ENCODE measurements around the gene ZNF207. TPM values are rescaled to one million over a fixed set of nuclear protein-coding genes. Genes with fewer than 3 reads are reported as not detected.

Gene ZNF207
- total RNA-seq, 2 donors from 2014 or later: 107 to 221 TPM

- Histone ChIP-seq H3K27ac (no peak overlapping the region), H3K4me1 (ENCODE audit: control insufficient read depth in 1 of 2, low read depth in 2 of 2) (peaks cover 0 to 4% of the 10 kb centered on the region in 2 donors), H3K9me3 (no peaks in the 10 kb centered on the region), H3K27me3 (replicated peaks; ENCODE audit: insufficient read depth) (no peaks in the 10 kb centered on the region), H3K36me3 (no peaks in the 10 kb centered on the region), H3K4me3 (no peak overlapping the region)
- DNase-seq (ENCODE audit: low spot score) (no peak), ATAC-seq (ENCODE audit: insufficient number of reproducible peaks, low FRiP score, low read depth) (no peak)
- TF ChIP-seq CTCF (IDR thresholded peaks at IDR 0.05): no peak
Observed at GRCh38 chr17:32327911-32328310, 22.0 kb upstream of the ZNF207 start.

GRCh38 chr17:32330147-32330546, 19.8 kb upstream of the ZNF207 start:
- TF ChIP-seq CTCF (IDR thresholded peaks at IDR 0.05): no peak
- Histone ChIP-seq H3K4me3 (no peak overlapping the region), H3K36me3 (peaks cover 9% of the 10 kb centered on the region), H3K4me1 (ENCODE audit: control insufficient read depth in 1 of 2, low read depth in 2 of 2) (no peaks in the 10 kb centered on the region), H3K27ac (no peak overlapping the region), H3K27me3 (replicated peaks; ENCODE audit: insufficient read depth) (no peaks in the 10 kb centered on the region), H3K9me3 (no peaks in the 10 kb centered on the region)
- DNase-seq (ENCODE audit: low spot score) (no peak), ATAC-seq (ENCODE audit: insufficient number of reproducible peaks, low FRiP score, low read depth) (no peak)

GRCh38 chr17:32331243-32332040, 18.5 kb upstream of the ZNF207 start:
- Histone ChIP-seq H3K4me3 (no peak overlapping the region), H3K27me3 (replicated peaks; ENCODE audit: insufficient read depth) (no peaks in the 10 kb centered on the region), H3K27ac (no peak overlapping the region), H3K36me3 (peaks cover 16% of the 10 kb centered on the region), H3K9me3 (no peaks in the 10 kb centered on the region), H3K4me1 (ENCODE audit: control insufficient read depth in 1 of 2, low read depth in 2 of 2) (no peaks in the 10 kb centered on the region)
- no peak for TF ChIP-seq CTCF (IDR thresholded peaks at IDR 0.05)
- no peak for ATAC-seq (ENCODE audit: insufficient number of reproducible peaks, low FRiP score, low read depth)
- DNase-seq (ENCODE audit: low spot score): no peak

- ATAC-seq (ENCODE audit: insufficient number of reproducible peaks, low FRiP score, low read depth) (no peak), DNase-seq (ENCODE audit: low spot score) (no peak)
- Histone ChIP-seq H3K27ac (no peak overlapping the region), H3K36me3 (peaks cover 22% of the 10 kb centered on the region), H3K9me3 (no peaks in the 10 kb centered on the region), H3K4me1 (ENCODE audit: control insufficient read depth in 1 of 2, low read depth in 2 of 2) (no peaks in the 10 kb centered on the region), H3K27me3 (replicated peaks; ENCODE audit: insufficient read depth) (no peaks in the 10 kb centered on the region), H3K4me3 (no peak overlapping the region)
- no peak for TF ChIP-seq CTCF (IDR thresholded peaks at IDR 0.05)
Observed at GRCh38 chr17:32333187-32333586, 16.8 kb upstream of the ZNF207 start.

- no peak for ATAC-seq (ENCODE audit: insufficient number of reproducible peaks, low FRiP score, low read depth)
Observed at GRCh38 chr17:32335046-32335445, 14.9 kb upstream of the ZNF207 start.

More at GRCh38 chr17:32335046-32335445, 14.9 kb upstream of the ZNF207 start:
- H3K9me3 ChIP-seq: no peaks in the 10 kb centered on the region
- no peaks in the 10 kb centered on the region for H3K27me3 ChIP-seq (replicated peaks; ENCODE audit: insufficient read depth)
- H3K4me1 ChIP-seq (ENCODE audit: control insufficient read depth in 1 of 2, low read depth in 2 of 2): no peaks in the 10 kb centered on the region
- TF ChIP-seq CTCF (IDR thresholded peaks at IDR 0.05): no peak
- no peak overlapping the region for H3K4me3 ChIP-seq
- DNase-seq (ENCODE audit: low spot score): no peak
- H3K27ac ChIP-seq: no peak overlapping the region
- peaks cover 22% of the 10 kb centered on the region for H3K36me3 ChIP-seq

Data from thoracic aorta (tissue), 2 donors.